Measurements from ENCODE around the gene CIB2.
A peak's percentile ranks its signal among the peaks of the same experiment; 100 is the strongest.

CIB2 gene

DNA sequence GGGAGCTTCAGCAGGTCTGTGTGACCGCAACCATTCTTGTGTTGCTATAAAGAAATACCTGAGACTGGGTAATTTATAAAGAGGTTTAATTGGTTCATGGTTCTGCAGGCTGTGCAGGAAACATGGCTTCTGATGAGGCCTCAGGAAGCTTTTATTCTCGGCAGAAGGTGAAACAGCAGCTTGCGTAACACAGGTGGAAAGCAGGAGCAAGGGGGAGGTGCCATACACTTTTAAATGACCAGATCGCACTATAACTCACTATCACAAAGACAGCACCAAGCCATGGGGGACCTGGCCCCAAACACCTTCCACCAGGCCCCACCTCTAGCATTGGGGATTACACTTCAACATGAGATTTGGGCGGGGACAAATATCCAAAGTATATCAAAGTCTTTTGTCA, 8.3 kb upstream of the CIB2 start:
- H3K4me3 ChIP-seq (ENCODE audit: low read depth, low read length): no peak overlapping the region
- TF ChIP-seq, protein P1, sequence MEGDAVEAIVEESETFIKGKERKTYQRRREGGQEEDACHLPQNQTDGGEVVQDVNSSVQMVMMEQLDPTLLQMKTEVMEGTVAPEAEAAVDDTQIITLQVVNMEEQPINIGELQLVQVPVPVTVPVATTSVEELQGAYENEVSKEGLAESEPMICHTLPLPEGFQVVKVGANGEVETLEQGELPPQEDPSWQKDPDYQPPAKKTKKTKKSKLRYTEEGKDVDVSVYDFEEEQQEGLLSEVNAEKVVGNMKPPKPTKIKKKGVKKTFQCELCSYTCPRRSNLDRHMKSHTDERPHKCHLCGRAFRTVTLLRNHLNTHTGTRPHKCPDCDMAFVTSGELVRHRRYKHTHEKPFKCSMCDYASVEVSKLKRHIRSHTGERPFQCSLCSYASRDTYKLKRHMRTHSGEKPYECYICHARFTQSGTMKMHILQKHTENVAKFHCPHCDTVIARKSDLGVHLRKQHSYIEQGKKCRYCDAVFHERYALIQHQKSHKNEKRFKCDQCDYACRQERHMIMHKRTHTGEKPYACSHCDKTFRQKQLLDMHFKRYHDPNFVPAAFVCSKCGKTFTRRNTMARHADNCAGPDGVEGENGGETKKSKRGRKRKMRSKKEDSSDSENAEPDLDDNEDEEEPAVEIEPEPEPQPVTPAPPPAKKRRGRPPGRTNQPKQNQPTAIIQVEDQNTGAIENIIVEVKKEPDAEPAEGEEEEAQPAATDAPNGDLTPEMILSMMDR (conservative IDR thresholded peaks at IDR 0.05; ENCODE audit: low read depth, low read length): no peak
- DNase-seq (ENCODE audit: low read depth): no peak

GRCh38 chr15:78133801-78134200, 2.6 kb upstream of the CIB2 start:
- DNase-seq (ENCODE audit: low read depth): no peak
- no peak overlapping the region for H3K4me3 ChIP-seq (ENCODE audit: low read depth, low read length)
- TF ChIP-seq, protein P1 (conservative IDR thresholded peaks at IDR 0.05; ENCODE audit: low read depth, low read length): no peak

- DNase-seq (ENCODE audit: low read depth): no peak
- TF ChIP-seq, protein P1 (conservative IDR thresholded peaks at IDR 0.05; ENCODE audit: low read depth, low read length): no peak
- peak overlapping the region; percentile 70 for H3K4me3 ChIP-seq (ENCODE audit: low read depth, low read length)
These were observed 565 bp downstream of the CIB2 start for GRCh38 chr15:78130466-78131294.

- DNase-seq (ENCODE audit: low read depth): no peak
- no peak overlapping the region for H3K4me3 ChIP-seq (ENCODE audit: low read depth, low read length)
- TF ChIP-seq, protein P1 (conservative IDR thresholded peaks at IDR 0.05; ENCODE audit: low read depth, low read length): no peak
These were observed 1.4 kb downstream of the CIB2 start for GRCh38 chr15:78129751-78130287.

DNA sequence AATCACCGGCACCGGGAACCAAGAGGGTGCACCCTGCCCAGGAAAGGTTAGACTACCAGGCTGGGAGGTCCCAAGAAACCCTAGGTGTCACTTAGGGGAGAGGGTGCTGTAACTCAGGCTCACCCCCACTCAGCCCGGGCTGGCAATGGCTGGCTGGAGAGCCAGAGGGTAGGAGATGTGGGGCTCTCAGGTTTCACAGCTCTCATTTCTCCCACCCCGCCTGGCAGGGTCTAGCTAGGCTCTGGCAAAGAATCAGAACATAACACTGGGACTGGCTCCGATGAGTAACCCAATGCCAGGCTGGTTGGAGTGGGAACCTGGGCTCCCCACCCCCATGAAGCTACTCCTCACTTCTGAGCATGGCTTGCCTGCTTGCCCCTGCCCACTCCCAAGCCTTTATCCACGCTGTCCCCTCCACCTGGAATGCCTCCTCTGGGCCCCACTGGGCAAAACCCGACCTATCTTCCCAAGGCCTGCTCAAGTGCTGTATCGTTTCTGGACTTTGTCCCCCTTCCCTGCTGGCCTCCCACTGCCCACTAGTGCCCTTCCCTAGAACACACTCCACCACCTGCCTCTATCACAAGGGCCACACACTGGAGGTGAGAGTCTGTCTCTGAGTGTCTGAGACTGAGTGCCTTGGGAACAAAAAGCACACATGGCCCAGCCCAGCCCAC, 2.0 kb downstream of the CIB2 start:
- TF ChIP-seq, protein P1 (conservative IDR thresholded peaks at IDR 0.05; ENCODE audit: low read depth, low read length): no peak
- no peak overlapping the region for H3K4me3 ChIP-seq (ENCODE audit: low read depth, low read length)

GRCh38 chr15:78127882-78128281, 3.4 kb downstream of the CIB2 start:
- no peak for DNase-seq (ENCODE audit: low read depth)
- TF ChIP-seq, protein P1 (conservative IDR thresholded peaks at IDR 0.05; ENCODE audit: low read depth, low read length): no peak
- H3K4me3 ChIP-seq (ENCODE audit: low read depth, low read length): no peak overlapping the region

More for the DNA sequence above, 2.0 kb downstream of the CIB2 start:
- DNase-seq (ENCODE audit: low read depth): no peak
